Nephron progenitor cell (in vitro differentiated cells): ENCODE measurements around the gene ITGB8.

Experiments
- DNase-seq: peaks from one replicate; pipeline ENCODE4 v3.0.0; 2021
- H3K27ac Mint-ChIP-seq: 2 replicates; pipeline ENCODE4 v1.8.0; 2021; ENCODE audit warnings: mild to moderate bottlenecking, moderate library complexity, mixed read lengths
- H3K27me3 Mint-ChIP-seq: 2 replicates; pipeline ENCODE4 v1.8.0; 2021; ENCODE audit warnings: mild to moderate bottlenecking, low read depth, mixed read lengths; ENCODE audit not compliant: poor library complexity
- H3K36me3 Mint-ChIP-seq: 2 replicates; pipeline ENCODE4 v1.8.0; 2021; ENCODE audit warnings: low read depth, mixed read lengths
- H3K4me1 Mint-ChIP-seq: 2 replicates; pipeline ENCODE4 v1.8.0; 2021; ENCODE audit warnings: mixed read lengths
- H3K4me3 Mint-ChIP-seq: 2 replicates; pipeline ENCODE4 v1.8.0; 2021; ENCODE audit warnings: mild to moderate bottlenecking, moderate library complexity, mixed read lengths
- H3K9me3 Mint-ChIP-seq: 2 replicates; pipeline ENCODE4 v1.8.0; 2021; ENCODE audit warnings: mild to moderate bottlenecking, moderate library complexity, mixed read lengths
- TF ChIP-seq, protein P1 (sequence below): fragments of 200-600 bp; sonication (generic); IDR thresholded peaks from 2 replicates; pipeline ENCODE4 v1.5.0; 2021; ENCODE audit warnings: antibody characterized with exemption

Gene ITGB8

DNA sequence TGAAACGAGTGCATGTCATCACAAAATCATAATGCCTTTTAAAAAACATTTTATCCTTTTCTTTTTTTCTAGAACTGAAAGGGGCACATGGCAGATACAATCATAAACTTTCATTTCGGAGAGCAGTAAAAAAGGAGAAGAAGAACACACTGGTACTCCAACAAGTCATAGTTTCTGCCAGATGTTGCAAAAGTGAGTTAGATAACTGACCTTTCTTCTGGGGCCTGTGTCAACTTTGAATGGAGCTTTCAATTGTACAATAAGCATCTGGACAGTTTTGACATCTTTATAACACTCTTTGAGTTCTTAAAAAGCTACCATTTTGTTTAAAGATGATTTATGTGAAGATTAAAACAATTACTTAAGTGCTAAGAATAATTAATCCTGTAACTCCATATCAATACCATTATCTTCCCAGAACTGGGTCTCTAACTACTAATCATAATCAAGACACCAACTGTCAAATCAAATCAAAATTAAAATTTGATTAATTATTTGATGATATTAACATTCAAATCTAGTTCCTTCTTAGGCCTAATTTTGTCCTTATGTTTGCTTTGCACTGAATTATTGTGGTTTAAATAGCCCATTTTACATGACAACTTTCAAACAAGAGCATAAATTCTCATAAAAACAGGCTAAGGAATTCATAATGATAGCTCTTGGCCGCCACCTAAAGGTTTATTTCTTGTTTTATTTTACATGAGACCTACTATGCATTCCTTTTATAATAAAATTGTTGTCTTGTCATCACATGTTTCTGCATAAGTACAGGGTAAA, 19.5 kb upstream of the ITGB8 start:
- Mint-ChIP-seq H3K27me3 (no peaks in the 10 kb centered on the region), H3K4me1 (peaks cover 32% of the 10 kb centered on the region), H3K27ac (no peak overlapping the region), H3K36me3 (no peaks in the 10 kb centered on the region), H3K4me3 (no peak overlapping the region), H3K9me3 (no peaks in the 10 kb centered on the region)
- TF ChIP-seq, protein P1, sequence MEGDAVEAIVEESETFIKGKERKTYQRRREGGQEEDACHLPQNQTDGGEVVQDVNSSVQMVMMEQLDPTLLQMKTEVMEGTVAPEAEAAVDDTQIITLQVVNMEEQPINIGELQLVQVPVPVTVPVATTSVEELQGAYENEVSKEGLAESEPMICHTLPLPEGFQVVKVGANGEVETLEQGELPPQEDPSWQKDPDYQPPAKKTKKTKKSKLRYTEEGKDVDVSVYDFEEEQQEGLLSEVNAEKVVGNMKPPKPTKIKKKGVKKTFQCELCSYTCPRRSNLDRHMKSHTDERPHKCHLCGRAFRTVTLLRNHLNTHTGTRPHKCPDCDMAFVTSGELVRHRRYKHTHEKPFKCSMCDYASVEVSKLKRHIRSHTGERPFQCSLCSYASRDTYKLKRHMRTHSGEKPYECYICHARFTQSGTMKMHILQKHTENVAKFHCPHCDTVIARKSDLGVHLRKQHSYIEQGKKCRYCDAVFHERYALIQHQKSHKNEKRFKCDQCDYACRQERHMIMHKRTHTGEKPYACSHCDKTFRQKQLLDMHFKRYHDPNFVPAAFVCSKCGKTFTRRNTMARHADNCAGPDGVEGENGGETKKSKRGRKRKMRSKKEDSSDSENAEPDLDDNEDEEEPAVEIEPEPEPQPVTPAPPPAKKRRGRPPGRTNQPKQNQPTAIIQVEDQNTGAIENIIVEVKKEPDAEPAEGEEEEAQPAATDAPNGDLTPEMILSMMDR = no peak
- DNase-seq = no peak

DNA sequence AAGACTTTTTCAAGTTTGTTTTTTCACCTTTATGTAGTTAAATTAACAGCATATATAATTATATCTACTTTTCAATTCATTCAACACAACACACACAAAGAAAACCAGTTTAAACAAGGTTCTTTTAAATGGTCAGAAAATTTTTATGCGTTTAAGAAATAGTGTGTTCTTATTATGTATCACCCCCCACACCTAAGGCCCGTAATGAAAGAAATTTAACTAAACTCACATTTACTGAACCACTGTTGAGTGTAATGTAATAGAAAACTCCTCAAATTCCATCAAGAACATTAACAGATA, 19.0 kb upstream of the ITGB8 start:
- H3K27me3 Mint-ChIP-seq = no peaks in the 10 kb centered on the region
- no peaks in the 10 kb centered on the region for H3K9me3 Mint-ChIP-seq
- H3K36me3 Mint-ChIP-seq = no peaks in the 10 kb centered on the region

DNA sequence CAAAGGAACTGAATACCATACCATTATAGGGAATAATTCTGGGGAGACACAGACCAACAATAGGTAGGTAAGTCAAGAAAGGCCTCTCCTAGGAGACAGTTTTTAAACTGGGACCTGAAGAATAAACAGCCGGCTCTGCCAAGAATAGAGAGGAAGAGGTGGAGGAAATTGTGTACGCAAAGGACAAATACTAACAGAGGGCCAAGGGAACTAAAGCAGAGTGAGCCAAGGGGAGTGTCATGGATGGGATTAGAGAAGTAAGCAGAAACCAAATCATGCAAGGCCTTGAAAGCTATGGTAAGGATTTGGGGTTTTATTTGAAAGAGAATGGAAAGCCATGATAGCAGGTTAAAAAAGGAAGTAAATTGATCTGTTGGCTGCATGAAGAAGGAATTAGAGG, 18.1 kb upstream of the ITGB8 start:
- peaks cover 19% of the 10 kb centered on the region for H3K4me1 Mint-ChIP-seq
- H3K4me3 Mint-ChIP-seq = no peak overlapping the region
- H3K9me3 Mint-ChIP-seq = no peaks in the 10 kb centered on the region
- H3K27me3 Mint-ChIP-seq = no peaks in the 10 kb centered on the region
- H3K27ac Mint-ChIP-seq = no peak overlapping the region
- TF ChIP-seq, protein P1 = no peak
- H3K36me3 Mint-ChIP-seq = no peaks in the 10 kb centered on the region
- DNase-seq = no peak

More for the DNA sequence above, 19.0 kb upstream of the ITGB8 start:
- no peak for DNase-seq
- TF ChIP-seq, protein P1 = no peak
- H3K4me3 Mint-ChIP-seq = no peak overlapping the region
- H3K4me1 Mint-ChIP-seq = peaks cover 26% of the 10 kb centered on the region
- H3K27ac Mint-ChIP-seq = no peak overlapping the region

DNA sequence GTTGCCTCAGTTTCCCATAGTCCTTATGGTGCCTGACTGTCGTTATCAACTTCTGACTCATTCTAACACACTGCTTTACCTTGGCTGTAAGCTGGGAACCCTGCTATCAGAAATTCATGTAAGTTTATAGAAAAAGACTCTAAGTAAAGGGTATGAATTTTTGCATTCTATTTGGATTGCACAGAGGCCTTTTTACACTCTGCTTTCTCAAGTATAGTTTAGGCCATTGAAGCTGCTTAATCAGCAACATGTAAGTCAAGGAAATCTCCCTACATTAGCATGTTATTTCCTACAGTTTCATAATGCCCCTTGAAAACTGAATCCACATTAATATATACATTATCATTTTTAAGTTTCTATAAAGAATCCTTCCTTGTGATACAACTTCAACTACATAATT, 17.1 kb upstream of the ITGB8 start:
- TF ChIP-seq, protein P1 = no peak
- no peak for DNase-seq
- H3K4me1 Mint-ChIP-seq = peaks cover 9% of the 10 kb centered on the region
- H3K27ac Mint-ChIP-seq = no peak overlapping the region
- no peak overlapping the region for H3K4me3 Mint-ChIP-seq
- H3K27me3 Mint-ChIP-seq = no peaks in the 10 kb centered on the region
- H3K9me3 Mint-ChIP-seq = no peaks in the 10 kb centered on the region
- no peaks in the 10 kb centered on the region for H3K36me3 Mint-ChIP-seq

DNA sequence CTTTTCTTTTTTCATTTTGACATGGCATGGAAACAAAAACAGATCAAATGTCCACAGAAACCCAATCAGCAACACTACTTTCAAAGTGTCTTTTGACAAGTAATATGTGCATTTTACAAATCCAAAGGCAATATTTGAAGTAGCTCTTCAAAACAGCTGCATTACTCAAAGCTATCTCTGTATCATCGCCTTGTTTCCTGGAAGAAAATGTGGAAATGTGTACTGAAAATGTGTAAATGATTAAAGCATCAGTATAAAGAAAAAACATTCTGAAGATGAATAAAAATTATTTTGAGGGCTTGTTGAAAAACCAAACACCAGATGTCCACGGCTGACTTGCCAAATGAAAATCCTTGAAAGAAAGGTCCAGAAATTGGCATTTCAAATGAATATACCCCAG, 16.5 kb upstream of the ITGB8 start:
- TF ChIP-seq, protein P1 = no peak
- no peak for DNase-seq
- Mint-ChIP-seq H3K4me3 (no peak overlapping the region), H3K27ac (no peak overlapping the region), H3K9me3 (no peaks in the 10 kb centered on the region), H3K36me3 (no peaks in the 10 kb centered on the region), H3K4me1 (peaks cover 8% of the 10 kb centered on the region), H3K27me3 (no peaks in the 10 kb centered on the region)

DNA sequence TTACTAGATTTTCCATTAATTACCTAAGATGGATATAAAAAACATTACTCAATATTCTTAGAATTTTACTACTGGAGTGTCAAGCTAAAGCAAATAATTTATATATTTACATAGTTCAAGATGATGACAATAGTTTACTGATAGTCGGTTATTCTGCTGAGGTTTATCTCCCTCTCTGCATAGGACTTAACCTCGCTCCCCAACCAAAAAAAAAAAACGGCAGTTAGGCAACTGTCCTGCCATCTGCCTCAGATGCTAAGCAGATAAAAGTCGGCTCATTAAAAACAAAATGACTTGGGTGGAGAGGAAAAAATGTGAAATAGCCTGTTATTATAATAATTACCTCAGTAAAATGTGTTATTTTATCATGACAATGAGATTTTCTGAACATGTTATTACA, 14.0 kb upstream of the ITGB8 start:
- H3K4me1 Mint-ChIP-seq = peaks cover 8% of the 10 kb centered on the region
- no peak overlapping the region for H3K4me3 Mint-ChIP-seq
- no peak for DNase-seq
- TF ChIP-seq, protein P1 = no peak
- no peaks in the 10 kb centered on the region for H3K36me3 Mint-ChIP-seq
- H3K27me3 Mint-ChIP-seq = peaks cover 10% of the 10 kb centered on the region
- no peak overlapping the region for H3K27ac Mint-ChIP-seq
- no peaks in the 10 kb centered on the region for H3K9me3 Mint-ChIP-seq
